Measurements from ENCODE around the gene PPP2R2C.

Gene PPP2R2C

GRCh38 chr4:6427439-6428090, 44.8 kb downstream of the PPP2R2C start:
- in situ Hi-C loops (cut with HindIII; ENCODE audit: low sequenced_read_pairs): no loop called here
- no peak for TF ChIP-seq CTCF (IDR thresholded peaks at IDR 0.05; ENCODE audit: low read depth, low read length)
- no peak overlapping the region for H3K4me3 ChIP-seq (ENCODE audit: low read depth, low read length)
- no peak for DNase-seq (ENCODE audit: low read depth, low spot score)

GRCh38 chr4:6426571-6427438, 45.6 kb downstream of the PPP2R2C start:
- no peak for TF ChIP-seq CTCF (IDR thresholded peaks at IDR 0.05; ENCODE audit: low read depth, low read length)

GRCh38 chr4:6425911-6426310, 46.5 kb downstream of the PPP2R2C start:
- no peak overlapping the region for H3K4me3 ChIP-seq (ENCODE audit: low read depth, low read length)
- DNase-seq (ENCODE audit: low read depth, low spot score): no peak
- in situ Hi-C loops (cut with HindIII; ENCODE audit: low sequenced_read_pairs): no loop called here
- no peak for TF ChIP-seq CTCF (IDR thresholded peaks at IDR 0.05; ENCODE audit: low read depth, low read length)

More at GRCh38 chr4:6426571-6427438, 45.6 kb downstream of the PPP2R2C start:
- no peak for DNase-seq (ENCODE audit: low read depth, low spot score)
- in situ Hi-C loops (cut with HindIII; ENCODE audit: low sequenced_read_pairs): no loop called here
- H3K4me3 ChIP-seq (ENCODE audit: low read depth, low read length): no peak overlapping the region

GRCh38 chr4:6425336-6425735, 47.1 kb downstream of the PPP2R2C start:
- H3K4me3 ChIP-seq (ENCODE audit: low read depth, low read length): no peak overlapping the region
- in situ Hi-C loops (cut with HindIII; ENCODE audit: low sequenced_read_pairs): no loop called here
- no peak for TF ChIP-seq CTCF (IDR thresholded peaks at IDR 0.05; ENCODE audit: low read depth, low read length)
- DNase-seq (ENCODE audit: low read depth, low spot score): no peak

- DNase-seq (ENCODE audit: low read depth, low spot score): no peak
- no peak overlapping the region for H3K4me3 ChIP-seq (ENCODE audit: low read depth, low read length)
- in situ Hi-C loops (cut with HindIII; ENCODE audit: low sequenced_read_pairs): no loop called here
- no peak for TF ChIP-seq CTCF (IDR thresholded peaks at IDR 0.05; ENCODE audit: low read depth, low read length)
These were observed 48.0 kb downstream of the PPP2R2C start for GRCh38 chr4:6424425-6424824.

- no peak for DNase-seq (ENCODE audit: low read depth, low spot score)
- no peak overlapping the region for H3K4me3 ChIP-seq (ENCODE audit: low read depth, low read length)
- no peak for TF ChIP-seq CTCF (IDR thresholded peaks at IDR 0.05; ENCODE audit: low read depth, low read length)
- in situ Hi-C loops (cut with HindIII; ENCODE audit: low sequenced_read_pairs): no loop called here
These were observed 48.8 kb downstream of the PPP2R2C start for GRCh38 chr4:6423575-6423974.

Measured in astrocyte of the spinal cord (primary cell).